Ovary (tissue), 9 donors: ENCODE data around the gene KANK3. TPM values are rescaled to one million over a fixed set of nuclear protein-coding genes. Genes with fewer than 3 reads are reported as not detected.
"Not testable (repeated sequence)": the region's sequence is repeated elsewhere in the genome, so short reads cannot be mapped to it uniquely, and the experiment has no call there.

Experiments used
- DNase-seq, 5 donors: peaks; one replicate each; pipeline ENCODE4 v3.0.0-alpha.2; 2019 to 2020
- H3K27ac ChIP-seq, 2 donors: fragments of 200-600 bp; one replicate each; pipeline versions ENCODE4 v1.5.1 to v1.8.0; 2019 to 2022
- H3K27me3 ChIP-seq: fragments of 200-600 bp; one replicate; pipeline ENCODE4 v1.8.0; 2022
- H3K36me3 ChIP-seq: fragments of 200-600 bp; sonication (generic); one replicate; pipeline ENCODE4 v1.5.1; 2019
- H3K4me1 ChIP-seq: one replicate; pipeline ENCODE4 v1.8.1; 2013; ENCODE audit warnings: mild to moderate bottlenecking, moderate library complexity; ENCODE audit not compliant: insufficient read depth
- H3K4me3 ChIP-seq: fragments of 200-600 bp; sonication (generic); one replicate; pipeline ENCODE4 v1.5.1; 2017
- H3K9me3 ChIP-seq, 2 donors: fragments of 200-600 bp in 1 of 2; sonication (generic) in 1 of 2; one replicate each; pipeline versions ENCODE4 v1.5.1 to v1.8.1; 2013 to 2019; ENCODE audit warnings: mild to moderate bottlenecking in 1 of 2, moderate library complexity in 1 of 2
- EP300 ChIP-seq: sonication (generic); formaldehyde crosslinking; IDR thresholded peaks from one replicate; pipeline ENCODE4 v1.6.1; 2017; ENCODE audit warnings: antibody characterized with exemption
- POLR2A ChIP-seq: fragments of 450-650 bp; IDR thresholded peaks from one replicate; pipeline ENCODE4 v1.6.1; 2017; ENCODE audit warnings: antibody characterized with exemption, mild to moderate bottlenecking, moderate library complexity
- WGBS, 3 donors: extraction: QIAGEN DNeasy Blood & Tissue Kit in 1 of 3; methylation state at CpG; one replicate each; pipeline versions ENCODE4 v1.1.5 to v1.1.7; 2013 to 2017; 5-methylcytosine and 5-hydroxymethylcytosine counted together
- intact Hi-C, 4 donors: fragments of 100-400 bp; cut with DNase I; formaldehyde crosslinking; loops; one replicate each; pipeline versions ENCODE4 v1.11.0 to v1.15.1; 2022 to 2023
- polyA plus RNA-seq, 2 donors: library from polyadenylated mRNA; stranded (reverse); fragments of 200-250 nt in 1 of 2; fragments of 350-450 nt in 1 of 2; fragmentation: Illumina TruSeq in 1 of 2; extraction: RNeasy Lipid Tissue Mini Kit (QIAGEN cat#74804) in 1 of 2; gene quantifications; one replicate each; pipeline ENCODE4 v1.2.3, GENCODE V29; 2013 to 2014
- total RNA-seq, 7 donors: library from RNA; depleted of rRNA in 2 of 7; stranded (reverse); fragments of >200 nt in 2 of 7; fragmentation: NEBNext Ultra II Directional in 3 of 7; extraction: Animal tissue kit (Norgen Biotek cat#: 25700) in 3 of 7; gene quantifications; one replicate each; pipeline versions ENCODE4 v1.1.0 to v1.2.4, GENCODE V29; 2016 to 2023
- TF ChIP-seq, protein P1 (sequence below), 3 donors: fragments of 450-650 bp in 2 of 3; fragments of 200-600 bp in 1 of 3; IDR thresholded peaks; one replicate each; pipeline versions ENCODE4 v1.5.1 to v1.8.0; 2016 to 2022; ENCODE audit warnings: antibody characterized with exemption in 3 of 3, mild to moderate bottlenecking in 1 of 3
- donor health status: DM: no; HTN: no; CAD: no; lungs with moderate emphysema.
- donor health status: DM: no; HTN: no; CAD: no.
- donor health status: Bipolar disorder and iron deficiency.
- donor health status: DM: yes; HTN: yes; CAD: no.
- donor health status: DM: no; HTN: no; CAD: no.
- donor health status: DM: yes; HTN: yes; CAD: no.

KANK3 gene
- total and polyA plus RNA-seq, 9 donors: 0.73 to 11.7 (median 4.3) TPM

DNA sequence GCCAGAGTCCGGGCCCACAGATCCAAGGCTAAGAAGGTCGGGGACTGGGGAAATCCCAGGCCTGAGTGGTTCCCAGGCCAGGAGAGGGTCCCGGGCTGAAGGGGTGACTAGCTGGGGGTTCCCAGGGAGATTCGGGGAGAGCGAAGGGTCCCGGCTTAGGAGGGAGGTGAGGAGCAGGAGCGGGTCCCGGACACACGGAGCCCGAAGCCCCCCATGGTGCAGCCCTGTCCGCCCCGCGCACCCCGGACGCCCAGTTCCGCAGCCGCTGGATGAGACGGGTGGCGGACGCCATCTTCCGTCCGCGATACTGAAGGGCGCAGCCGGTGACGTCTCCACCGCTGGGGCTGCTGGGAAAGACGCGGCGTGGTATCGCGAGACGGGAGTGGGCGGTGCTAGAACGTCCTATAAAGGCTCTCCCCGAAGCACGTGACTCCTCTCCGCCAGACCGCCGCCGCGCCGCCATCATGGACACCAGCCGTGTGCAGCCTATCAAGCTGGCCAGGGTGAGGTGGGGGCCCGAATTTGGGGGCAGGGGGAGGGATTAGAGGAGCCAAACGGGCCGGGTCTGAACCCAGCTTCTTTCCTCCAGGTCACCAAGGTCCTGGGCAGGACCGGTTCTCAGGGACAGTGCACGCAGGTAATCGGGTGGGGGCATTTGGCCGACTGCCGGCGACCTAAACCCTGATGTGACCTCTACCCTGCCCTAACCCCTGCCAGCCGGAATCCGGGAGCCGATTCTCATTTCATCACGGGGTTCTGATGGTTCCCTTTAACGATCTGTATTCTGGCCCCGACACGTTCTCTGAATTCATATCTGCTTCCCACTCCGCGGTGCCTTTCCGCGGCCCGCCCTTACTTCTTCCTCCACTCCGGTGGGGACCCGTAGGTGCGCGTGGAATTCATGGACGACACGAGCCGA is 21.7 kb downstream of the KANK3 start, which contains the start of the genes NDUFA7 and RPS28:
NDUFA7 (minus strand) TSS at position 309 of the 919 bp plus-strand sequence; CDS start at position 292, 17 bp downstream.
RPS28 (plus strand) TSS at position 430 of the 919 bp plus-strand sequence; CDS start at position 465, 35 bp downstream.
- Histone ChIP-seq H3K27ac (peak within 1 kb of the TSS; percentile 74 to 83), H3K4me1 (peaks cover 8% of the 10 kb centered on the region), H3K9me3 (no peaks in the 10 kb centered on the region), H3K4me3 (peak within 1 kb of the TSS; percentile 80), H3K36me3 (no peaks in the 10 kb centered on the region), H3K27me3 (no peaks in the 10 kb centered on the region)
- WGBS, 3 donors: 0 to 1% (median 0%) methylated on average over 67 to 72 of the region's 72 CpGs
- peak; percentile 96 to 99 (median 98) for DNase-seq
- intact Hi-C loops: no loop called here
- TF ChIP-seq, protein P1, sequence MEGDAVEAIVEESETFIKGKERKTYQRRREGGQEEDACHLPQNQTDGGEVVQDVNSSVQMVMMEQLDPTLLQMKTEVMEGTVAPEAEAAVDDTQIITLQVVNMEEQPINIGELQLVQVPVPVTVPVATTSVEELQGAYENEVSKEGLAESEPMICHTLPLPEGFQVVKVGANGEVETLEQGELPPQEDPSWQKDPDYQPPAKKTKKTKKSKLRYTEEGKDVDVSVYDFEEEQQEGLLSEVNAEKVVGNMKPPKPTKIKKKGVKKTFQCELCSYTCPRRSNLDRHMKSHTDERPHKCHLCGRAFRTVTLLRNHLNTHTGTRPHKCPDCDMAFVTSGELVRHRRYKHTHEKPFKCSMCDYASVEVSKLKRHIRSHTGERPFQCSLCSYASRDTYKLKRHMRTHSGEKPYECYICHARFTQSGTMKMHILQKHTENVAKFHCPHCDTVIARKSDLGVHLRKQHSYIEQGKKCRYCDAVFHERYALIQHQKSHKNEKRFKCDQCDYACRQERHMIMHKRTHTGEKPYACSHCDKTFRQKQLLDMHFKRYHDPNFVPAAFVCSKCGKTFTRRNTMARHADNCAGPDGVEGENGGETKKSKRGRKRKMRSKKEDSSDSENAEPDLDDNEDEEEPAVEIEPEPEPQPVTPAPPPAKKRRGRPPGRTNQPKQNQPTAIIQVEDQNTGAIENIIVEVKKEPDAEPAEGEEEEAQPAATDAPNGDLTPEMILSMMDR (IDR thresholded peaks at IDR 0.05): peak in 2 of 3 donors; percentile 17 to 62
- TF ChIP-seq POLR2A: peak; percentile 98
- no peak for TF ChIP-seq EP300

DNA sequence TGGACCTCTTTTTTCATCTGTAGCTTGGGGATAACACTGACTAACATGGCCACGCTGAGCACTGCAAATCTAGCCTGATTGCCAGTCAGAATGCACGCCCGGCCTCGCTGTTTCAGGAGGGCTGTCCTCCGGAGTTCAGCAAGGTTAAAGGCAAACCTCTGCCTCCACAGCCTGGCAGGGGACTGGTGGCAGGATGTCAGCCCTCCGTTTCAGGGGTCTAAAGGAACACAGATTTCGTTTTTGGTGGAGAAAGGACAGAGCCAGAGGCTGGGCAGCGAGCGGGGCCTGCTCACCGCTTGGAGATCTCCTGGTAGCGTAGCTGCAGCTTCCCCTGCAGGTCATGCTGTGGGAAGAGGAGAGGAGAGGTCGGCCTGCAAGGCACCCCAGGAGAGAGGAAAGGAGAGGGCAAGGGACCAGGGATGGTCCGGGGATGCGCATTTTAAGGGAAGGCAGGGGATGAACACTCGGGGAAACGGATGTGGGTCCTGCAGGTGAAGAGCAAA is 22.4 kb downstream of the KANK3 start:
- H3K9me3 ChIP-seq: no peaks in the 10 kb centered on the region
- no peaks in the 10 kb centered on the region for H3K27me3 ChIP-seq
- H3K36me3 ChIP-seq: no peaks in the 10 kb centered on the region
- intact Hi-C loops: no loop called here
- no peak for DNase-seq
- peaks cover 8% of the 10 kb centered on the region for H3K4me1 ChIP-seq
- WGBS, 3 donors: 0 to 2% (median 1%) methylated on average over 16 of the region's 16 CpGs
- TF ChIP-seq, protein P1 (IDR thresholded peaks at IDR 0.05): no peak
- no peak for TF ChIP-seq EP300
- TF ChIP-seq POLR2A: no peak
- peak overlapping the region; percentile 74 to 83 for H3K27ac ChIP-seq
- H3K4me3 ChIP-seq: peak overlapping the region; percentile 80

DNA sequence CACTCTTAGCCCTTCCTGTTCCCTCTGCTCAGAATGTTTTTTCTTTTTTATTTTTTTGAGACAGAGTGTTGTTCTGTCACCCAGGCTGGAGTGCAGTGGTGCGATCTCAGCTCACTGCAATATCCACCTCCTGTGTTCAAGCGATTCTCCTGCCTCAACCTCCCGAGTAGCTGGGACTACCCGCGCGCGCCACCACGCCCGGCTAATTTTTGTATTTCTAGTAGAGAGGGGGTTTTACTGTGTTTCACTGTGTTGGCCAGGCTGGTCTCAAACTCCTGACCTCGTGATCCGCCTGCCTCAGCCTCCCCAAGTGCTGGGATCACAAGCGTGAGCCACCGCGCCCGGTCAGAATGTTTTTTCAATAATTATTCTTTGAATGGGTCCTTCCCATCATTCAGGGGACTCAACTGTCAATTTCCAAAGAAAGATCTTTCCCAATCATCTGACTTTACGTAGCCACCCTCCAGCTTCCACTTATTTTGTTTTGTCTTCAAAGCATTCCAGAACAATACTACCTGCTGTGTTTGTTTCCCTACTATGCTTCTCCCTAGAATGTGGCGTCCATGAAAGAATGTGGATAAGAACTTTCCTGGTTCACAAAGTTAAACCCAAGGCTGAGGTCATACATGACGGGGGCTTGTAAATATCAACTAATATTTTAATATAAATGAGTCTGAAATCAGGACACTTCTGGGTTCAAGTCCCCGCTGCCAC is 23.1 kb downstream of the KANK3 start:
- H3K4me3 ChIP-seq: peak overlapping the region; percentile 80
- H3K4me1 ChIP-seq: peaks cover 8% of the 10 kb centered on the region
- H3K27me3 ChIP-seq: no peaks in the 10 kb centered on the region
- 81 to 86% (median 81%) methylated on average over 19 of the region's 19 CpGs for WGBS, 3 donors
- H3K9me3 ChIP-seq: no peaks in the 10 kb centered on the region
- no peak overlapping the region for H3K27ac ChIP-seq
- DNase-seq: no peak
- TF ChIP-seq POLR2A: no peak
- intact Hi-C loops: loop anchor here in 1 of 4 donors (10.0 kb wide), 1 partner anchor 55 kb away; no protein-coding TSS in a partner anchor
- no peaks in the 10 kb centered on the region for H3K36me3 ChIP-seq

DNA sequence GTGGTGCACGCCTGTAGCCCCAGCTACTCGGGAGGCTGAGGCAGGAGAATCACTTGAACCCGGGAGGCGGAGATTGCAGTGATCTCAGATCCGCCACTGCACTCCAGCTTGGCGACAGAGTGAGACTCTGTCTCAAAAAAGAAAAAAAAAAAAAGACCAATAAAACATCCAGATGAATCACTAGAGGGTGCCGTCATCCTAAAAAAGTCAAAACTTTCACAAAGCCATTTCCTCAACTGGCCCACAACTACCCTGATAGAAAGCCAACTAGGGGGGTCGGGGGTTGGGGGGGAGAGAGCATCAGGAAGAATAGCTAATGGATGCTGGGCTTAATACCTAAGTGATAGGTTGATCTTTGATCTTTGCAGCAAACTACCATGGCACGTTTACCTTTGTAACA is 24.2 kb downstream of the KANK3 start:
- H3K27me3 ChIP-seq, H3K4me1 ChIP-seq, DNase-seq, H3K36me3 ChIP-seq, H3K9me3 ChIP-seq, H3K4me3 ChIP-seq, H3K27ac ChIP-seq: not testable (repeated sequence)
- WGBS, 3 donors: 73 to 79% (median 76%) methylated on average over 9 of the region's 9 CpGs
- intact Hi-C loops: loop anchor here in 1 of 4 donors (10.0 kb wide), 1 partner anchor 54 kb away; no protein-coding TSS in a partner anchor
